Stimulated activated CD8-positive, alpha-beta memory T cell treated with anti-CD3 and anti-CD28 coated beads, Interleukin-4, amount 100 ng/mL, for 1 hour (primary cell): ENCODE data around the gene DEDD.
A peak's percentile ranks its signal among the peaks of the same experiment; 100 is the strongest.

ENCODE experiments used
- DNase-seq, 2 donors: peaks; one replicate each; pipeline ENCODE4 v3.0.0-alpha.2; 2020; ENCODE audit warnings: low read depth in 2 of 2, low spot score in 1 of 2

Gene DEDD

GRCh38 chr1:161076410-161076809, 56.1 kb downstream of the DEDD start:
- no peak for DNase-seq

DNA sequence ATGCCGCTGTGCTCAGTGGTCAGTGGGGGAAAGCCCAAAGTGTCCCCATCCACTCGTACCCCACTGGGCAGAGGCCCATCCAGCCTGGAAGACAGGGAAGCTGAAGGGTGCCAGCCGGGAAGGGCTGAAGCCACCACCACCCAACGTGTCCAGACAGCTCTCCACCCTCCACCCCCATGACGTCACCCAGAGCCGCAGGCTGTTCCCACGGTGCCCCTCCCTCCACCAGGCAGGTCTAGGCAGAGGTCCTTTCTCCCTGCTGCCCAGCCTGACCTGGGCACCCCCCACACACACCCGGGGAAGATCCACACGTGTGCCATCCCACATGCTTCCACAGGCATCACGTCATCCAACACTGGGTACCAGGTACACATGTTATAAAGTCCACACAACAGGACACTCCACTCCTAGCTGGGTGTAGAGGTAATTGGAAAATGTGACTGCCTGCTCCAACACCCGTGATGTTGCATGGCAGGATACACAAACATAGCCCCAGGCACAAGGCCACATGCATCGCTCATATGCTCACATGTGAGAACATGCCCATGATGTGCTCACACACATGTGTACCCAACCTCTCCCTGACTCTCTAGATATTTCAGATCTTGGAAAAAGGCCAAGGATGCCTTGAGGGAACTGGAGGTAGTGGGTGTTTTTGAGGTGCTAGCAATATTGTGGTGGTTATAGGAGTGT, 57.6 kb downstream of the DEDD start:
- DNase-seq, result no peak

DNA sequence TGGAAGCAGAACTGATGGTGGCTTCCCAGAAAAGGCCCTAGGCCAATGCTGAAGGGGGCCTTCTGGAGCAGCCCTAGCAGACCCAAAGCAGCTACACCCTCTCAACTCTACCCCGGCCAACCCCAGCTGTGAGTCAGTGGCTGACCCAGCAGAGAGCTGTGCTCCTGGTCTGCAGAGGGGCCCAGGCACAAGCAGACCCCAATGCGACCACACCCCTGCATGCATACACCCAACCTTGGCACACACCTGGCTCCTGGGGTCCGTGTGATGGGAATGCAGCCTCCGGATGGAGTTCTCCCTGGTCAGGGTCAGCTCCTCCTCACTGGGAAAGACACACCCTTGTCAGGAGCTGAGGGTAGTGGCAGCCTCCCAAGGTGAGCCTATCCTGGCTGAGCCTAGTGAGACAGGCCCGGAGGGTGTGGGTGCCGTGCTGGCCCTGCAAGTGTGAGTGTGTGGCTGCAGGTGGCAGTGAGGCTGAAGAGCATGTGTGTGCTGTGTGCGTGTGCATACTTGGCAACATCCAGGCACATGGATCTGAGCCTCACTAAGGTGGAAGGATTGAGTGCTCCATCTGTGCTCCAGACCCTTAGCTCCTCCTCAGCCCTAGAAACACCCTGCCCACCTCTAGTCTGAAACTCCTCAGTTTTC, 58.9 kb downstream of the DEDD start:
- no peak for DNase-seq

- DNase-seq, result no peak
These were observed 59.6 kb downstream of the DEDD start for GRCh38 chr1:161072751-161073449.

- DNase-seq, result peak in 1 of 2 donors; percentile 34
These were observed 60.5 kb downstream of the DEDD start for GRCh38 chr1:161071886-161072371.
